CD4-positive, CD25-positive, alpha-beta regulatory T cell (primary cell): ENCODE measurements around the gene MACROD2. TPM values are rescaled to one million over a fixed set of nuclear protein-coding genes. Genes with fewer than 3 reads are reported as not detected.

Experiments used
- ATAC-seq, 2 donors: fragments of 150-1000 bp; cut with Tn5 transposase; one replicate each; pipeline ENCODE4 v1.10.0; 2021; ENCODE audit warnings: low read depth in 2 of 2, moderate number of reproducible peaks in 2 of 2, moderate library complexity in 1 of 2
- DNase-seq, 3 donors: peaks; one replicate each; pipeline versions ENCODE4 v3.0.0 to v3.0.0-alpha.2; 2012 to 2022; ENCODE audit warnings: mixed read lengths in 1 of 3
- H3K27ac ChIP-seq: one replicate; pipeline ENCODE4 v1.7.0; 2013; ENCODE audit warnings: mild to moderate bottlenecking, low read length; ENCODE audit not compliant: insufficient read depth, poor library complexity, severe bottlenecking
- H3K27me3 ChIP-seq: one replicate; pipeline ENCODE4 v1.7.0; 2013; ENCODE audit warnings: low read length; ENCODE audit not compliant: control insufficient read depth, insufficient read depth
- H3K36me3 ChIP-seq: one replicate; pipeline ENCODE4 v1.7.0; 2013; ENCODE audit warnings: mild to moderate bottlenecking, low read length, moderate library complexity; ENCODE audit not compliant: control insufficient read depth, insufficient read depth
- H3K4me1 ChIP-seq: 2 replicates; pipeline ENCODE4 v1.7.0; 2013; ENCODE audit warnings: mild to moderate bottlenecking, low read length; ENCODE audit not compliant: insufficient read depth, control insufficient read depth, poor library complexity, severe bottlenecking
- H3K4me3 ChIP-seq: one replicate; pipeline ENCODE4 v1.7.0; 2013; ENCODE audit warnings: low read depth, mild to moderate bottlenecking, low read length, moderate library complexity
- H3K9me3 ChIP-seq, 2 experiments: 1 replicate in 1 of 2; 2 replicates in 1 of 2; pipeline ENCODE4 v1.7.0; 2013; ENCODE audit warnings: low read length in 2 of 2, mild to moderate bottlenecking in 1 of 2, moderate library complexity in 1 of 2; ENCODE audit not compliant: control insufficient read depth in 2 of 2
- H3K27ac Mint-ChIP-seq, 3 donors: one replicate each; pipeline ENCODE4 v1.8.0; 2020 to 2022; ENCODE audit warnings: mild to moderate bottlenecking in 3 of 3, mixed read lengths in 3 of 3, moderate library complexity in 2 of 3
- H3K27me3 Mint-ChIP-seq: one replicate; pipeline ENCODE4 v1.8.0; 2022; ENCODE audit warnings: mild to moderate bottlenecking, mixed read lengths
- H3K36me3 Mint-ChIP-seq: one replicate; pipeline ENCODE4 v1.8.0; 2020; ENCODE audit warnings: mixed read lengths
- H3K4me1 Mint-ChIP-seq, 4 donors: one replicate each; pipeline ENCODE4 v1.8.0; 2020 to 2022; ENCODE audit warnings: mixed read lengths in 4 of 4, mild to moderate bottlenecking in 1 of 4
- H3K4me3 Mint-ChIP-seq, 4 donors: one replicate each; pipeline ENCODE4 v1.8.0; 2020 to 2022; ENCODE audit warnings: mild to moderate bottlenecking in 4 of 4, mixed read lengths in 4 of 4, moderate library complexity in 3 of 4
- H3K9me3 Mint-ChIP-seq, 7 donors: one replicate each; pipeline ENCODE4 v1.8.0; 2020 to 2022; ENCODE audit warnings: mixed read lengths in 7 of 7, mild to moderate bottlenecking in 3 of 7, moderate library complexity in 2 of 7
- polyA plus RNA-seq, 4 donors: library from polyadenylated mRNA; unstranded; fragments of 300-500 nt; fragmentation: Illumina TruSeq; gene quantifications; one replicate each; pipeline ENCODE4 v1.2.3, GENCODE V29; 2021
- total RNA-seq: library from RNA; stranded (reverse); gene quantifications from one replicate; pipeline ENCODE4 v1.2.3, GENCODE V29; 2022

MACROD2 gene
- total and polyA plus RNA-seq, 5 donors from 2014 or later, result 1.4 TPM; not detected in 4

- Histone ChIP-seq H3K36me3 (no peaks in the 10 kb centered on the region), H3K27me3 (no peaks in the 10 kb centered on the region), H3K27ac (no peak overlapping the region), H3K9me3 (no peaks in the 10 kb centered on the region), H3K4me1 (no peaks in the 10 kb centered on the region), H3K4me3 (no peak overlapping the region)
- H3K36me3 Mint-ChIP-seq, result no peaks in the 10 kb centered on the region
- no peak overlapping the region for H3K27ac Mint-ChIP-seq
- H3K27me3 Mint-ChIP-seq, result no peaks in the 10 kb centered on the region
- DNase-seq, result no peak
- no peak overlapping the region for H3K4me3 Mint-ChIP-seq
- no peak for ATAC-seq
- H3K4me1 Mint-ChIP-seq, result no peaks in the 10 kb centered on the region
- peaks cover 0 to 14% (median 3%) of the 10 kb centered on the region in 7 donors for H3K9me3 Mint-ChIP-seq
Measured at GRCh38 chr20:16078172-16078898, 2083.0 kb downstream of the MACROD2 start.

GRCh38 chr20:16081421-16081820 lies 2086.1 kb downstream of the MACROD2 start:
- Histone ChIP-seq H3K4me1 (no peaks in the 10 kb centered on the region), H3K9me3 (no peaks in the 10 kb centered on the region), H3K27me3 (no peaks in the 10 kb centered on the region), H3K4me3 (no peak overlapping the region), H3K36me3 (no peaks in the 10 kb centered on the region), H3K27ac (no peak overlapping the region)
- DNase-seq (no peak), ATAC-seq (no peak)
- H3K4me3 Mint-ChIP-seq, result no peak overlapping the region
- H3K27ac Mint-ChIP-seq, result no peak overlapping the region
- H3K9me3 Mint-ChIP-seq, result peaks cover 0 to 10% (median 4%) of the 10 kb centered on the region in 7 donors
- no peaks in the 10 kb centered on the region for H3K4me1 Mint-ChIP-seq
- no peaks in the 10 kb centered on the region for H3K36me3 Mint-ChIP-seq
- H3K27me3 Mint-ChIP-seq, result no peaks in the 10 kb centered on the region

DNA sequence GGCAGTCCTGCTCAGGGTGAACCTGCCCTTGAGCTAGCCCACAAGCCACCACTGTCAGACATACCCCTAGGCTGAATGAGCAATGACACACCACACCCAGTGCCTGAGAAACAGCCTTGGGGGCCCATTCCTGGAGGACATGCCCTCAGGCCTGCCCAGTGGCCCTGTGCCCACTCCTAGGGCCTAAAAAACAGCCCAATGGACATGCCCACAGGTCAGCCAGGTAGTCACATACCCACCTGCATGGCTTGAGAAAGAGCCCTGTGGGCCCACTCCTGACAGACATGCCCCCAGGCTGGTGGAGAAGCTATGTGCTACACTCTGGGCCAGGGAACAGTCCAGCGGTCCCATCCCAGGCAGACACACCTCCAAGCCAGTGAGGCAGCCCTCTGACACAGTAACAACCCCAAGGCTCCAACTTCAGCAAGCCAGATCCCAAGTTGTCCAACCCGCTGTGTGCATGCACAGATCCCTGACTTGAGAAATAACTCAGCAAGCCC lies 2086.8 kb downstream of the MACROD2 start:
- Mint-ChIP-seq H3K36me3 (no peaks in the 10 kb centered on the region), H3K4me3 (no peak overlapping the region), H3K27ac (no peak overlapping the region), H3K9me3 (peaks cover 0 to 11% (median 4%) of the 10 kb centered on the region in 7 donors), H3K27me3 (no peaks in the 10 kb centered on the region), H3K4me1 (no peaks in the 10 kb centered on the region)
- H3K4me3 ChIP-seq, result no peak overlapping the region
- H3K4me1 ChIP-seq, result no peaks in the 10 kb centered on the region
- H3K27me3 ChIP-seq, result no peaks in the 10 kb centered on the region
- H3K9me3 ChIP-seq, result no peaks in the 10 kb centered on the region
- DNase-seq, result no peak
- H3K27ac ChIP-seq, result no peak overlapping the region
- ATAC-seq, result no peak
- H3K36me3 ChIP-seq, result no peaks in the 10 kb centered on the region

- Histone ChIP-seq H3K9me3 (no peaks in the 10 kb centered on the region), H3K4me1 (no peaks in the 10 kb centered on the region), H3K27me3 (no peaks in the 10 kb centered on the region), H3K4me3 (no peak overlapping the region), H3K27ac (no peak overlapping the region), H3K36me3 (no peaks in the 10 kb centered on the region)
- Mint-ChIP-seq H3K27me3 (no peaks in the 10 kb centered on the region), H3K4me1 (no peaks in the 10 kb centered on the region), H3K36me3 (no peaks in the 10 kb centered on the region), H3K27ac (no peak overlapping the region), H3K9me3 (peaks cover 2 to 14% (median 7%) of the 10 kb centered on the region in 7 donors), H3K4me3 (peak overlapping the region in 1 of 4 donors; percentile 47)
- DNase-seq, result no peak
- no peak for ATAC-seq
Measured at GRCh38 chr20:16083639-16084280, 2088.4 kb downstream of the MACROD2 start.

GRCh38 chr20:16095226-16095625 lies 2099.9 kb downstream of the MACROD2 start:
- no peaks in the 10 kb centered on the region for H3K27me3 ChIP-seq
- Mint-ChIP-seq H3K36me3 (no peaks in the 10 kb centered on the region), H3K27me3 (no peaks in the 10 kb centered on the region), H3K4me3 (no peak overlapping the region), H3K9me3 (peaks cover 0 to 6% (median 2%) of the 10 kb centered on the region in 7 donors), H3K27ac (no peak overlapping the region), H3K4me1 (no peaks in the 10 kb centered on the region)
- H3K27ac ChIP-seq, result no peak overlapping the region
- no peak overlapping the region for H3K4me3 ChIP-seq
- H3K9me3 ChIP-seq, result no peaks in the 10 kb centered on the region
- ATAC-seq (no peak), DNase-seq (no peak)
- no peaks in the 10 kb centered on the region for H3K36me3 ChIP-seq
- no peaks in the 10 kb centered on the region for H3K4me1 ChIP-seq

GRCh38 chr20:16096756-16097326 lies 2101.5 kb downstream of the MACROD2 start:
- no peaks in the 10 kb centered on the region for H3K36me3 ChIP-seq
- H3K27ac Mint-ChIP-seq, result no peak overlapping the region
- no peak for ATAC-seq
- H3K27ac ChIP-seq, result no peak overlapping the region
- no peaks in the 10 kb centered on the region for H3K36me3 Mint-ChIP-seq
- no peaks in the 10 kb centered on the region for H3K4me1 ChIP-seq
- no peaks in the 10 kb centered on the region for H3K27me3 Mint-ChIP-seq
- no peaks in the 10 kb centered on the region for H3K9me3 ChIP-seq
- DNase-seq, result no peak
- H3K4me1 Mint-ChIP-seq, result no peaks in the 10 kb centered on the region
- no peak overlapping the region for H3K4me3 Mint-ChIP-seq
- H3K4me3 ChIP-seq, result no peak overlapping the region
- no peaks in the 10 kb centered on the region for H3K27me3 ChIP-seq
- peaks cover 0 to 6% (median 4%) of the 10 kb centered on the region in 7 donors for H3K9me3 Mint-ChIP-seq

DNA sequence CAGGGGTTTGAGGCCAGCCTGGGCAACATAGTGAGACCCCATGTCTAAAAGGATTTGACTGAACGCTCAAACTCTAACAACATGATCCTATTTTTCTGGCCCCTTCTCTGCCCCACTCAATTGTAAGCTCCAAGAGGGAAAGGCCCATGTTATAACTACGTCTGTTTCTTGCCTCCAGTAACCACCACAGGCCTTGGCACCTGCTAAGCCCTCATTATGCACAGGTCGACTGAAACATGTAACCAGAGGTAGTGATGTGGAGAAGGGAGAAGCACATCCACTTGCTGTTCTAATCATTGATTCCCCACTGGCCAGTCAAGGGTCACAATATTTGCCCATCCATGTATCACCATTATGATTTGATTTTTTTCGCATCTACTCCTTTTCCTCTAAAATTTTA lies 2102.5 kb downstream of the MACROD2 start:
- Histone ChIP-seq H3K4me1 (no peaks in the 10 kb centered on the region), H3K9me3 (no peaks in the 10 kb centered on the region), H3K27me3 (no peaks in the 10 kb centered on the region), H3K4me3 (no peak overlapping the region), H3K36me3 (no peaks in the 10 kb centered on the region), H3K27ac (no peak overlapping the region)
- no peaks in the 10 kb centered on the region for H3K36me3 Mint-ChIP-seq
- peaks cover 0 to 6% (median 4%) of the 10 kb centered on the region in 7 donors for H3K9me3 Mint-ChIP-seq
- DNase-seq, result no peak
- no peaks in the 10 kb centered on the region for H3K4me1 Mint-ChIP-seq
- no peak for ATAC-seq
- H3K27me3 Mint-ChIP-seq, result no peaks in the 10 kb centered on the region
- no peak overlapping the region for H3K4me3 Mint-ChIP-seq
- no peak overlapping the region for H3K27ac Mint-ChIP-seq
